Measurements from ENCODE around the gene C2CD4A.

C2CD4A gene

DNA sequence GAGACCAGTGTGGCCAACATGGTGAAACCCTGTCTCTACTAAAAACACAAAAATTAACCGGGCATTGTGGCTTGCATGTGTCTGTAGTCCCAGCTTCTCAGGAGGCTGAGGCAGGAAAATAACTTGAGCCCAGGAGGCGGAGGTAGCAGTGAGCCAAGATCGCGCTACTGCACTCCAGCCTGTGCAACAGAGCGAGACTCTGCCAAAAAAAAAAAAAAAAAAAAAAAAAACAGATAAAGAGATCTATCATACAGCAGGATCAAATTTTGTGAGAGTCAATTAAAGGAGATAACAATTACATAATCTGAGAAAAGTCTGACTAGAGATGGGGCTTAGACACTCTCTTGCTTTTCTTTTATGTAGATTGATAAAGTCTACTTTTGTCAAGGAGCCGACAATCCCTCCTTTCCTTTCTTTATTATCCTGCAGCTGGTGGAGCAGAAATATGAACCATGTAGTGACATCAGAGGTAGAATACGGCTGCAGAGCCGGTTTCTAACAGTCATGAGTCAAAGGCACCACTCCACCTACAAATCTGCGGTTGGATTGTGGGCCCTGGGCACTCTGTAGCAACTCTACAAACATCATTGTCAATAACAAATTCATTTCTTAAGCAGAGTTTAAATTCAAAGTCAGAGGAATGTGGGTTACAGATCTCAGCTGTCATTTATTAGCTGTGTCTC, 9.0 kb downstream of the C2CD4A start:
- TF ChIP-seq TAF1 (IDR thresholded peaks at IDR 0.05; ENCODE audit: borderline replicate concordance, insufficient read depth, low read length) (no peak), POLR2AphosphoS5 (IDR thresholded peaks at IDR 0.05; ENCODE audit: low read depth, low read length) (no peak), SIN3A (IDR thresholded peaks at IDR 0.05; ENCODE audit: borderline replicate concordance, insufficient read depth, low read length) (no peak), FOXP2 (optimal IDR thresholded peaks at IDR 0.05; ENCODE audit: borderline replicate concordance, extremely low read depth, extremely low read length, insufficient read depth) (no peak)
- TF ChIP-seq, protein P1, sequence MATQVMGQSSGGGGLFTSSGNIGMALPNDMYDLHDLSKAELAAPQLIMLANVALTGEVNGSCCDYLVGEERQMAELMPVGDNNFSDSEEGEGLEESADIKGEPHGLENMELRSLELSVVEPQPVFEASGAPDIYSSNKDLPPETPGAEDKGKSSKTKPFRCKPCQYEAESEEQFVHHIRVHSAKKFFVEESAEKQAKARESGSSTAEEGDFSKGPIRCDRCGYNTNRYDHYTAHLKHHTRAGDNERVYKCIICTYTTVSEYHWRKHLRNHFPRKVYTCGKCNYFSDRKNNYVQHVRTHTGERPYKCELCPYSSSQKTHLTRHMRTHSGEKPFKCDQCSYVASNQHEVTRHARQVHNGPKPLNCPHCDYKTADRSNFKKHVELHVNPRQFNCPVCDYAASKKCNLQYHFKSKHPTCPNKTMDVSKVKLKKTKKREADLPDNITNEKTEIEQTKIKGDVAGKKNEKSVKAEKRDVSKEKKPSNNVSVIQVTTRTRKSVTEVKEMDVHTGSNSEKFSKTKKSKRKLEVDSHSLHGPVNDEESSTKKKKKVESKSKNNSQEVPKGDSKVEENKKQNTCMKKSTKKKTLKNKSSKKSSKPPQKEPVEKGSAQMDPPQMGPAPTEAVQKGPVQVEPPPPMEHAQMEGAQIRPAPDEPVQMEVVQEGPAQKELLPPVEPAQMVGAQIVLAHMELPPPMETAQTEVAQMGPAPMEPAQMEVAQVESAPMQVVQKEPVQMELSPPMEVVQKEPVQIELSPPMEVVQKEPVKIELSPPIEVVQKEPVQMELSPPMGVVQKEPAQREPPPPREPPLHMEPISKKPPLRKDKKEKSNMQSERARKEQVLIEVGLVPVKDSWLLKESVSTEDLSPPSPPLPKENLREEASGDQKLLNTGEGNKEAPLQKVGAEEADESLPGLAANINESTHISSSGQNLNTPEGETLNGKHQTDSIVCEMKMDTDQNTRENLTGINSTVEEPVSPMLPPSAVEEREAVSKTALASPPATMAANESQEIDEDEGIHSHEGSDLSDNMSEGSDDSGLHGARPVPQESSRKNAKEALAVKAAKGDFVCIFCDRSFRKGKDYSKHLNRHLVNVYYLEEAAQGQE (IDR thresholded peaks at IDR 0.05; ENCODE audit: insufficient read depth in 1 of 2, low read depth in 2 of 2, low read length in 2 of 2) = no peak

DNA sequence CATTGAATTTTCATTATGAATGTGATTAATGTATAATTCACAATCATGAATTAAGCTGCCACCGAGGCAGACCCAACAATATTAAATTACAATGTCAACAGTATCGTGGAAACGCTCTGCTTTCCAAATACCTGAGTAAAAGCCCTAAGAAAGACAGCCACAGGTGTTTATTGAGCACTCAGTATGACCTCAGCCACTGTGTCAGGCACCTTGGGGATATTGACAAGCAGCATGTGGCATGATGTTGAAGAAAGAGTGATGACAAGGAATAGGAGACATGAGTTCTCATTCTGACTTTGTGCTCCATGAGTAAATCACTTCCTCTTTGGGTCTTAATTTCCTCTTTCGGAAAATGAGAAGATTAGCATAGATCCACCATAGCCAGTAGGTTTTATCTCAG, 12.8 kb downstream of the C2CD4A start:
- TF ChIP-seq, protein P1 (IDR thresholded peaks at IDR 0.05; ENCODE audit: insufficient read depth in 1 of 2, low read depth in 2 of 2, low read length in 2 of 2) = no peak
- no peak for TF ChIP-seq TAF1 (IDR thresholded peaks at IDR 0.05; ENCODE audit: borderline replicate concordance, insufficient read depth, low read length)
- TF ChIP-seq FOXP2 (optimal IDR thresholded peaks at IDR 0.05; ENCODE audit: borderline replicate concordance, extremely low read depth, extremely low read length, insufficient read depth) = no peak
- no peak for TF ChIP-seq POLR2AphosphoS5 (IDR thresholded peaks at IDR 0.05; ENCODE audit: low read depth, low read length)
- TF ChIP-seq SIN3A (IDR thresholded peaks at IDR 0.05; ENCODE audit: borderline replicate concordance, insufficient read depth, low read length) = no peak

DNA sequence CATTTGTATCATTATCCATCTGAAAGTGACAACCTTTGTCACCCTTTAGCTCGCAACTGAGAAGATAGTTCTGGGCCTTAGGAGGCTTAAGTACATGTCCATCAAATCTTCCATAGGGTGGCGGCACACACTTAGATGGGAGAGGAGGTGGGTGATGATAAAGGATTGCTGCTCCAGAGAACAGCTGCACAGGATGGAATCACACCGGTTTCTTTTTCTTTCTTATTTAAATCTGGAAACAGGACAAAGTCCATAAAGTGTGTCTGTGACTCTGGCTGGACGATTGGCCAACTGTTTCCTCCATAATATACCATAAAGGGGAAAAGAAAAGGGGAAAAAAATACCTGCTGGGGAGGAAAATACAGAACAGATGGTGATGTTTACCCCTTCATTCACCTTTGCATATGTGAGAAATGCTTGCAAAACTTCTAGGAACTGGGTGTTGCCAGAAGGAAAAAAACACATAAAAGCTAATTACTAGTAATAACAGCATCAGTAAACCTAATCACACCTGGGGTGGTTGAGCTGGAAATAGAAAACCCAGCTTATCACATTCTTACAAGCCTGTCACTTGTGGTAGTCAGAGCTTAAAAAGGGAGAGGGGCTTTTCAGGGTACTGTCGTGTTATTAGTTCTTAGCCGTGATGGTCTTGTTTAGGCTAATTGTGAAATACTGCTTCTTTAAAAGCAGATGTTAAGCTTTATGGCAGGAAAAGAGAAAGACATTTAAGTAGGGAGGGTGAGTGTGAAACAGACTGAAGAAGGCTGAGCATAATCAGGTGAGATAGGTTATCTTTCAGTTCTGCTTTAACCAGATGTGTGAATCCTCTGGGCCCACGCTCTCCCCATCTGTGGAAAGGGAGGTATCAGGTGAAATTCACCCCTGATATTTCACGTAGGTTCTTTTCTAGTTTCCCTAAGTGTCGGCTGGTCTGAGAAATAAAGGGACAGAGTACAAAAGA, 16.7 kb downstream of the C2CD4A start:
- TF ChIP-seq POLR2AphosphoS5 (IDR thresholded peaks at IDR 0.05; ENCODE audit: low read depth, low read length) (no peak), SIN3A (IDR thresholded peaks at IDR 0.05; ENCODE audit: borderline replicate concordance, insufficient read depth, low read length) (no peak), FOXP2 (optimal IDR thresholded peaks at IDR 0.05; ENCODE audit: borderline replicate concordance, extremely low read depth, extremely low read length, insufficient read depth) (no peak), TAF1 (IDR thresholded peaks at IDR 0.05; ENCODE audit: borderline replicate concordance, insufficient read depth, low read length) (no peak)
- TF ChIP-seq, protein P1 (IDR thresholded peaks at IDR 0.05; ENCODE audit: insufficient read depth in 1 of 2, low read depth in 2 of 2, low read length in 2 of 2) = no peak

DNA sequence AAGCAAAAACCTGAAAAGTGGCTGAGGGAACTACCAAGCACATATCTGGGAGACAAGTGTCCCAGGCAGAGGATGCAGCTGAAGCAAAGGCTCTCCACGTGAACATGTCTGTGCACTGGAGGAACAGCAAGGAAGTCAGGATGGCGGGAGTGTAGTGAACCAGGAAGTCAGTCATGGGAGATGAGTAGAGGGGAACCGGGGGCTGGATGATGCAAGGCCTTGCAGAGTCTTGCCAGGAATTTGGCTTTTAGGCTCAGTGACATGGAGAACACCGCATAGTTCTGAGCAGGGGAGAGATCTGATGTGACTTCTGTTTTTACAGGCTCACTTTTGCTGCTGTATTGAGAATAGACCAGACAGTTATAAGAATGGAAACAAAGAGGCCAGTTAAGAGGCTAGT, 19.0 kb downstream of the C2CD4A start:
- TF ChIP-seq POLR2AphosphoS5 (IDR thresholded peaks at IDR 0.05; ENCODE audit: low read depth, low read length) (no peak), FOXP2 (optimal IDR thresholded peaks at IDR 0.05; ENCODE audit: borderline replicate concordance, extremely low read depth, extremely low read length, insufficient read depth) (no peak), SIN3A (IDR thresholded peaks at IDR 0.05; ENCODE audit: borderline replicate concordance, insufficient read depth, low read length) (no peak), TAF1 (IDR thresholded peaks at IDR 0.05; ENCODE audit: borderline replicate concordance, insufficient read depth, low read length) (no peak)
- TF ChIP-seq, protein P1 (IDR thresholded peaks at IDR 0.05; ENCODE audit: insufficient read depth in 1 of 2, low read depth in 2 of 2, low read length in 2 of 2) = no peak
